Neutrophil (primary cell): ENCODE data around the gene ESAM.

Experiments
- H3K27ac ChIP-seq: fragments of 200-600 bp; sonication (generic); 2 replicates; pipeline ENCODE4 v1.5.1; 2016; ENCODE audit warnings: mild to moderate bottlenecking, moderate library complexity
- H3K27me3 ChIP-seq: fragments of 200-600 bp; sonication (generic); 2 replicates; pipeline ENCODE4 v1.6.0; 2016; ENCODE audit warnings: mild to moderate bottlenecking
- H3K36me3 ChIP-seq: fragments of 200-600 bp; sonication (generic); 2 replicates; pipeline ENCODE4 v1.5.1; 2017
- H3K4me1 ChIP-seq, 2 experiments: fragments of 200-600 bp in 1 of 2; sonication (generic) in 1 of 2; 1 replicate in 1 of 2; 2 replicates in 1 of 2; pipeline versions ENCODE4 v1.5.1 to v1.6.1; 2013 to 2016; ENCODE audit warnings: low read depth in 1 of 2, low read length in 1 of 2, mild to moderate bottlenecking in 1 of 2, moderate library complexity in 1 of 2; ENCODE audit not compliant: control insufficient read depth in 1 of 2, insufficient read depth in 1 of 2
- H3K4me3 ChIP-seq, 2 experiments: fragments of 200-600 bp in 1 of 2; sonication (generic) in 1 of 2; 1 replicate in 1 of 2; 2 replicates in 1 of 2; pipeline ENCODE4 v1.5.1; 2013 to 2016; ENCODE audit warnings: low read depth in 1 of 2, low read length in 1 of 2, mild to moderate bottlenecking in 1 of 2, moderate library complexity in 1 of 2
- H3K9me3 ChIP-seq: fragments of 200-600 bp; sonication (generic); 2 replicates; pipeline ENCODE4 v1.5.1; 2016
- TF ChIP-seq, protein P1 (sequence below): fragments of 200-600 bp; sonication (generic); IDR thresholded peaks from 2 replicates; pipeline ENCODE4 v1.5.1; 2016; ENCODE audit warnings: antibody characterized with exemption

ESAM gene

DNA sequence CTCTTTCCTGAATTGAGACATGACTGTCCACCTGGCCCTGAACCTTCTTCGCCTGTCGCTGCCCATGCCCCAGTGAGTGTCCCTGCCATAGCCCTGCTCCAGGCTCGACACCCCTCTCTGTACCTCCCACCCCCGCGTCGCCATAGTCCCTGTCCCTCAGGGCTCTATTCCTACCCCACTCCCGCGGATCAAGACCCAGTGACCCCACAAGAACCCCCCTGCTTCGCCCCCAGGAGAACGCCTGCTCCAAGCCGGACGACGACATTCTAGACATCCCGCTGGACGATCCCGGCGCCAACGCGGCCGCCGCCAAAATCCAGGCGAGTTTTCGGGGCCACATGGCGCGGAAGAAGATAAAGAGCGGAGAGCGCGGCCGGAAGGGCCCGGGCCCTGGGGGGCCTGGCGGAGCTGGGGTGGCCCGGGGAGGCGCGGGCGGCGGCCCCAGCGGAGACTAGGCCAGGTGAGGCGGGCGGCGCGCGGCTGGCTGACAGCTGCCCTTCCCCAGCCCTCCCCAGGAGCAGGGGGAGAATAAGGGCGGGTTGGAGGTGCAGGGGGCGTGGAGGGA is 16.7 kb downstream of the ESAM start:
- H3K27me3 ChIP-seq = peaks cover 91% of the 10 kb centered on the region
- TF ChIP-seq, protein P1, sequence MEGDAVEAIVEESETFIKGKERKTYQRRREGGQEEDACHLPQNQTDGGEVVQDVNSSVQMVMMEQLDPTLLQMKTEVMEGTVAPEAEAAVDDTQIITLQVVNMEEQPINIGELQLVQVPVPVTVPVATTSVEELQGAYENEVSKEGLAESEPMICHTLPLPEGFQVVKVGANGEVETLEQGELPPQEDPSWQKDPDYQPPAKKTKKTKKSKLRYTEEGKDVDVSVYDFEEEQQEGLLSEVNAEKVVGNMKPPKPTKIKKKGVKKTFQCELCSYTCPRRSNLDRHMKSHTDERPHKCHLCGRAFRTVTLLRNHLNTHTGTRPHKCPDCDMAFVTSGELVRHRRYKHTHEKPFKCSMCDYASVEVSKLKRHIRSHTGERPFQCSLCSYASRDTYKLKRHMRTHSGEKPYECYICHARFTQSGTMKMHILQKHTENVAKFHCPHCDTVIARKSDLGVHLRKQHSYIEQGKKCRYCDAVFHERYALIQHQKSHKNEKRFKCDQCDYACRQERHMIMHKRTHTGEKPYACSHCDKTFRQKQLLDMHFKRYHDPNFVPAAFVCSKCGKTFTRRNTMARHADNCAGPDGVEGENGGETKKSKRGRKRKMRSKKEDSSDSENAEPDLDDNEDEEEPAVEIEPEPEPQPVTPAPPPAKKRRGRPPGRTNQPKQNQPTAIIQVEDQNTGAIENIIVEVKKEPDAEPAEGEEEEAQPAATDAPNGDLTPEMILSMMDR = no peak
- no peaks in the 10 kb centered on the region for H3K9me3 ChIP-seq
- no peak overlapping the region for H3K27ac ChIP-seq
- H3K4me1 ChIP-seq = peaks cover 17 to 20% of the 10 kb centered on the region in 2 experiments
- no peaks in the 10 kb centered on the region for H3K36me3 ChIP-seq
- H3K4me3 ChIP-seq = no peak overlapping the region

DNA sequence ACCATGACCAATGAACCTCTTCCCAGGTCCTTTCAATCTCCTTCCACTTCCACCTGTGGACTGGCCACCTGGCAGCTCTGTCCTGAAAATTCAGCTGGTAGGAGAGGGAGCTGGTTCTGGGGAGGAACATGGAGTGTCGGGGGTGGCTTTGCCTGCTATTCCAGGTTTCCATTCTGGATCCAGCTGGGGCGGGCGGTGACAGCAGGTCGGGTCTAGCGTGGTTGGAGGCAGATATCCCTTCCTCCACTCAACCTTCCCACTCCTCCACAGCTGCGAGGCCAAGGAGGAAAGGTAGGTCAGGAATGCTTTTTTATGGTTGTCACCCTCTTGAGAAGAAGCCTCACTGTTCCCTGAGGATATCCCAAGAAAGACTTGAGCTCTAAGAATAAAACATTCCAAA is 19.0 kb downstream of the ESAM start:
- Histone ChIP-seq H3K4me3 (no peak overlapping the region), H3K27me3 (peaks cover 93% of the 10 kb centered on the region), H3K27ac (no peak overlapping the region), H3K36me3 (no peaks in the 10 kb centered on the region), H3K9me3 (no peaks in the 10 kb centered on the region), H3K4me1 (peaks cover 24 to 31% of the 10 kb centered on the region in 2 experiments)
- TF ChIP-seq, protein P1 = no peak

DNA sequence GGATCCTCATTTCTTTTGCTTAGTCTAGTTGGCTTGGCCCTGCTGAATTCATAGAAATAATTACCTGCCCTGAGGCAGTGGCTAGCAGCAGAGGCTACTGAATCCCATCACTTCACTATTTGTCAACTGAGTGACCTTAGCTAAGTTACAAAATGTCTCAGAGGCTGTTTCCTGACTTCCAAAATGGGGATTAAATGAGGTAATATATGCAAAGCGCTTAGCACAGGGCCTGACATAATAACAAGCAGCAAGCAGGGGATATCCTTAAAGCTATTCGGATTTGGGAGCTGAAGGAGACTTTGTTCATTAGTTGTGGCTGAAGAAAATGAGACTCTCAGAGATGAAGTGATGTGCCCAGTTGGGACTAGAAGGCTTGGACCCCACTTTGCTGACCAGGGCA is 19.5 kb downstream of the ESAM start:
- no peak overlapping the region for H3K4me3 ChIP-seq
- TF ChIP-seq, protein P1 = no peak
- H3K27me3 ChIP-seq = peaks cover 91% of the 10 kb centered on the region
- no peaks in the 10 kb centered on the region for H3K9me3 ChIP-seq
- H3K36me3 ChIP-seq = no peaks in the 10 kb centered on the region
- H3K27ac ChIP-seq = no peak overlapping the region
- peaks cover 24 to 31% of the 10 kb centered on the region in 2 experiments for H3K4me1 ChIP-seq

DNA sequence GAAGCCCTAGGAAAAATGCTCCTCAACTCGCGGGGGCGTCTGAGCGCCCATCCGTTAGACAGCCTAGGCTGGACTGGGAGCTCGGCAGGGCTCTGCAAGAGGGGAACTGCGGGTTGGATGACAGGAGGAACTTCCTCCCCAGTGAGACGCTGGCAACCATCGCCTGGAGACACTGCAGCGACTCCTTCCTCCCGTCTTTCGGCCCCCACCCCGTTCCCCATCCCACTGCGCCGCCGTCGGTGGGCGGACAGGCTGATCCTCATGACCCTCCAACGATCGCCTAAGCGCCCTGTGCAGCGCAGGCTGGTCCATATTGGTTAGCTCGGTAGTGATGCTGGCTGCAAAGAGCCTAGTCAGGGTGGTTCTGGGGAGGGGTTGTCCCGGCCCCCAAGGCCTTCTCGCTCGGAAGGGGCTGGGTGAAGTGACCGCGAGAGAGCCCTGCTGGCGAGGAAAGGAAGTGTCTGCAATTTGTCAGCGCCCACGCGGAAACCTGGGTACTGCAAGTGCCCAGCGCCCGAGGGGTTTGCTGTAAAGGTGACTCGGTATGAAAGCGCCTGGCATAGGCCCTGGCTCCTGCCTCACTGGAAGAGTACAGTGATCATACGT is 21.7 kb downstream of the ESAM start:
- TF ChIP-seq, protein P1 = peak; percentile 37
- Histone ChIP-seq H3K4me3 (peak overlapping the region; percentile 56 to 77), H3K4me1 (peaks cover 19 to 24% of the 10 kb centered on the region in 2 experiments), H3K27ac (peak overlapping the region; percentile 49), H3K9me3 (no peaks in the 10 kb centered on the region), H3K36me3 (no peaks in the 10 kb centered on the region), H3K27me3 (peaks cover 70% of the 10 kb centered on the region)

DNA sequence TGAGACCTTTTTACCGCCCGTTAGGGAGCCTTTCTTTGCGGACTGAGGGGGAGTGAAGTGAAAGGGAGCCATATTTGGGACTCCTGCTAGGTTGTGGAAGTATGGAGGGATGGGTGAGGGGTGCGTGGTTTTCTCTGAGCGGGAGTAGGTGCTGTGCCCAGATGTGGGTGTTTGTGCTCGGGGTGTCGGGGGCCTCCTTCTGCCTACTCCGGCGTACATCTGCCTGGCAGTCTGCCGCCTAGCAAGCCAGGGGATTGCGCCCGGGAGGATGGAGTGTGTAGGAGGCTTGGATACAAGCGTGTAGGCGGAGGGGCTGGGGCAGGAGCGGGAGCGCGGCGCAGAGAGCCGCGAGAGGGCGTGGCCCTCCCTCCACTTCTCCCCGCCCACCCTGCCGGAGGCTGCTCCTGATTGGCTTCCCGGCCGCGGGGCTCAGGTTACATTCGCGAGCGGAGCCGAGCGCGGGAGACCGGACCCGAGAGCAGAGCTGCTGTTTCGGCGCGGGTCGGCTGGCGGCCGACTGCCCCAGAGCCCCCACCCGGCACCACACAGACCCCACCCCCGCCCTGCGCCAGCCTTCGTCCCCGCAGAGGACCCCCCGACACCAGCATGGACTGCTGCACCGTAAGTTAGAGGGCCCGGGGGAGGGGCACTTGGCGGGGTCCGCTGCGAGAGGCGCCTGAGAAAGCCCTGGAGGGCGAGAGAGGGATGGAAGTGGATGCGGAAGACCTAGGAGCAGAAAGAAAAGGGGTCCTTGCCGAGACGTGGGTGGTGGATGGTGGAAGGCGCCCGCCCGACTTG is 22.4 kb downstream of the ESAM start, which contains the start of gene NRGN:
NRGN (plus strand) TSS at position 464 of the 798 bp plus-strand sequence; CDS start at position 607, 143 bp downstream.
- Histone ChIP-seq H3K27me3 (peaks cover 64% of the 10 kb centered on the region), H3K9me3 (no peaks in the 10 kb centered on the region), H3K27ac (peak within 1 kb of the TSS; percentile 49), H3K4me1 (peaks cover 19 to 24% of the 10 kb centered on the region in 2 experiments), H3K4me3 (peak within 1 kb of the TSS; percentile 56 to 77), H3K36me3 (no peaks in the 10 kb centered on the region)
- TF ChIP-seq, protein P1 = no peak
